GM18868 (cell line): Measurements from ENCODE around the gene HECW1.

Experiments
- ATAC-seq: cut with Tn5 transposase; IDR thresholded peaks from one replicate; pipeline ENCODE4 v1.9.1; 2021; ENCODE audit warnings: mild to moderate bottlenecking, moderate library complexity; ENCODE audit not compliant: unreplicated experiment

The HECW1 gene

DNA sequence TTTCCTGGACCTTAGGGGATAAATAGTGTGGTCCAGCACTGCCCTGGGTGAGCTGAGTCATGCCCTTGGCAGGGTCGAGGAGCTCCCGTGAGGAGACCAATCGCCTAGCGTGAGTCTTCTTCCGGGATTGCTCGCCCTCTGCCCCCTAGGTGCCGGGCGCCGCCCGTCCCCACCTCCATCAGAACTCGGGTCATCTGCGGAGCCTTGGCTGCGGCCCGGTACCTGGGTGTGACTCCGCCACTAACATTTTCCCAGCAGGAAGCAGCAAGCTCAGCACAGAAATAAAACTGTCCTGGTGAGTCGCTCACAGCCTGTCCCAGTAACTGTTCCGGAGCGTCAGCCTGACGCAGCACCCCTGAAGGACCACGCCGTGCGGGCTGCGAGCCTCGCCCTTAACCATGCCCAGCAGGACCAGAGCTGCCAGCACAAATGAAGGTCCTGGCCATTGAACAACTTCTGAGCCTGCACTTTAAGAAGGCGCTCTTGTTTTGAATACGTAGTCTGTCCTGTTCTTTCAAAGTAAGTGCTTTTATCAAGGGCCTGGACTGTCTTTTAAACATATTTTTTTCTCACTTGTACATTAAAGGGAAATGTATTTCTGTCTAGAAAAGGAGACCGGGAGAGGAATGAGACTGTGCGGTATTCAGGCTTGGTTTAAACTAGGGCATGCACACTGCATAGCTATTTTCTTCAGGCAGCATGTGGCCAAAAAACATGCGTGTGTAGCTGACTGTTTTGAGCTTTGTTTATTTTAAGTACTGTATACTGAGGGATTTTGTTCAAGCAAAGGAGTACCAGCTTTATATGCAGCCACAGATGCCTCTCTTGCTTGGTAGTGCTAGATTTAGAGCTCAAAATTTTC is 136.7 kb downstream of the HECW1 start:
- no peak for ATAC-seq

DNA sequence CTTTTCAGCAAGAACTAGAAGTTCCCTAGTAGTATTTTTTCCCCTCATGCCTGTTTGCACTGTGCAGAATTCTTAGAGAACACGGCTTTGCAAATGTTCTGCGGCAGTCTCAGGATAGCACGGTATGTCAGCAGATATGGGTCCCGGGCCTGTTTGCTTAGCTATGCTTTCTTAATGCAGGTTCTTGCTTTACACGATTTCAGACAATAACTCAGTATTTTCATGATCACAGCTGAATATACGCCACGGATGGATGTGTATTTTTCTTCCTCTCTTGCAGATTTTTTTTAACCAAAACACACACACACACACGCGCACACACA is 137.3 kb downstream of the HECW1 start:
- ATAC-seq = no peak

DNA sequence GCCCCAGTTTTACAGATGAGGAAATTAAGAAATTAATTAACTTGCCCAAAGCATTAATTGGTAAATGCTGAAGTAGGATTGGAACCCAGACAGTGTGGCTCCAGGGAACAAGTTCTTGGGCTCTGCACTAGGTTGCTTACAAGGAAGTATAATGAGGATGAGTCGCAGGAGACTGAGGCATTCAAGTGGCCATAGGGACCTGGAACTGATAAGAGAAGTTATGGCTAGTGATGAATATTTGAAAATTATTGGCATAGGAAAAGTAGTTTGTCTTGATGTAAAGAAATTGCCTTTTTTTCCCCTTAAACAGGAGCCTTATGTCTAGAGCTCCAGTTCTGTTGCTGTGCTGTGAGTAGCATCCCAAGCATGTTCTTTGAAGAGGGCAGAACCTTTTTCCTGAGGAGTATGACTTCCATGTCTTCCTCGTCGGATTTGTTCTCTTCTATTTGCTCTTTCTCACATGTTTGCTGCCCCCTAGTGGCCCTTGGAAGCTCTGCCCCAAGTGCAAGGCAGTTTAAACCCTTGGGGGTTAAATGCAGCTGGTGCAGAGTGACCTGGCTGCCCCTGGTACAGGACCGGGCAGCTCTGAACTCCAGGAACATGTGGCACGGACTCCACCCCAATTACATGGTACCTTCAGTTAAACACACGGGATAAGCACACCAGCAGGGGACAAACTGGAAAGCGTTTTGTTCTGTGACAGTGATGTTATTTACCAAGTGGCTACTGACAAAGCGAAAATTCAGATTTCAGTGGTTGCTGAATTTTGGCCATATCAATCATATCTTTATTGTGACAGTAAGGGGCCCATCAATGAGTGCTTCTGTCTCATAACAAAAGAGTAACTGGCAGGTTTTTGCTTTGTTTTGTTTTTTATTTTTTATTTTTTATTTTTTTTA is 148.8 kb downstream of the HECW1 start:
- peak; percentile 85 for ATAC-seq

DNA sequence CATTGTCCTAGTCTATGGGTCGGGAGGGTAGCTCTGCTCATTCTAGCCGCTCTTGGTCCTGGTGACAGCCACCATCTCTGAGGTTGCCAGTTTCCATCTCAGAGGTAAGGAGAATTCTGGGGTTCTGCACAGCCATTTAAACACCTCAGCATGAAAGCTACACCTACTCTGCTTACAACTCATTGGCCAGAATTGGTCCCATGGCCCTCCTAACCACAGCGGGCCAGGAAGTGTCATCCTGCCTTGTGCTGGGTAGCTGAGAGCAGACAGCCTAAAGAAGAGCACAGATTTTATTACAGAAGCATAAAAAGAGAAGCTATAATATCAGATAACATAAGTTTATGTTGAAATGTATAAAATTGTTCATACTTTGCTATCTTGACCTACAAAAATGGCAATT is 152.7 kb downstream of the HECW1 start:
- ATAC-seq = no peak

DNA sequence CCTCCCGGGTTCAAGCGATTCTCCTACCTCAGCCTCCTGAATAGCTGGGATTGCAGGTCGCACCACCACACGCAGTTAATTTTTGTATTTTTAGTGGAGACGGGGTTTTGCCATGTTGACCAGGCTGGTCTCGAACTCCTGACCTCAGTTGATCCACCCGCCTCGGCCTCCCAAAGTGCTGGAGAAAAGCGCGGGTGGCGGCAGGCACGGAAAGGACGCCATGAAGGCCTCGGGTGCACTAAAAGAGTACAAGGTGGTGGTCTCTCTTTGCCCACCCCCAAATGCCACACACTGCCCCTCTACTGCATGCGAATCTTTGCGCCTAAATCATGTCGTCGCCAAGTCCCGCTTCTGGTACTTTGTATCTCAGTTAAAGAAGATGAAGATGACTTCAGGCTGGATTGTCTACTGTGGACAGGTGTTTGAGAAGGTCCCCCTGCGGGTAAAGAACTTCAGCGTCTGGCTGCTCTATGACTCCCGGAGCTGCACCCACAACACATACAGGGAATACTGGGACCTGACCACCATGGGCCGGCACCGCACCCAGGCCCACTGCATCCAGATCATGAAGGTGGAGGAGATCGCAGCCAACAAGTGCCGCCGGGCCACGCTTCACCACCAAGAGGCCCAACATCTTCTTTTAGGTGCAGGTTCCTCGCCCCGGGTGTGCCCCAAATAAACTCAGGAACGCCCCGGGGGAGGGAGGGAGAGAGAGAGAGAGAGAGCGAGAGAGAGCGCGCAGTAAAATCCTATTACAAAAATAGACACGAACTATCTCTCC is 161.7 kb downstream of the HECW1 start:
- no peak for ATAC-seq

DNA sequence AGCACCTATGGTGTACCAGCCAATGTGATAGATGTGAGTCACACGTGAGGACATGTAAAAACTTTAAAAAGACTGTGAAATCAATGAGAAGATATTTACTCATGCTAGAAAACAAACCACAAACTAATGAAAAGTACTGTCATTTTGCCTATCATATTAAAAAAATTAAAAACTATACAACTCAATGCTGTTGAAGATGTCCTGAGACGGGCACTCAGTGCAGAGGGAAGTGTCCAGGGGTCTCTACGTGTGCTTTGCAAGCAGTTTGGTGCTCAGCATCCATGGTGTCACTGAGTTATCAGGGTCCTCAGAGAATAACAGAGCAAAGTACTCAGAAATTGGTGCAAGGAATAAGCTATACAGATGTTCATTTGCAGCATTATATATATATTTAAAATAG is 162.3 kb downstream of the HECW1 start:
- no peak for ATAC-seq

- no peak for ATAC-seq
Observed at GRCh38 chr7:43276547-43276946, 164.1 kb downstream of the HECW1 start.

DNA sequence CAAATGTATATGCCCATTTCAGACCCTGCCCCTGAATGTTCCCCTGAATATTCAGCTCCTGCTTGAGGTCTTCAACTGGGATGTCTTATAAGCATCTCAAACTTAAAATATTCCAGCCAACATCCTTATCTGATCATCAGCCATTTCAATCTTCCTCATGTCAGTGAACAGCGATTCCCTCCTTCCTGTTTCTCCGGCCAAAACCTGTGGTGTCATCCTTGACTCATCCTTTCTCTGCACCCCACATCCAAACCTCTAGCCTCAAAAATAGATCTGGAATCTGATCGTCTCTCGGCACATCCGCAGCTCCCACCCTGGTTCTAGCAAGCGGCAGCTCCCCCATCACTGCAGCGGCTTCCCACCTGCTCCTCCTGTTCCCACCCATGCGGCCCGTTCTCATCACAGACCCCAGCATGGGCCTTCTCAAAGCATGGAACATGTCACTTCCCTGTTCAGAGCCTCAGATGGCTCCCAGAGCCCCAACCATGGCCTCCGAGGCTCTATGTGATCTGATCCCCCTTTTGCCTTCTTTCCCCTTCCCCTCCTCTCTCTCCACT is 165.7 kb downstream of the HECW1 start:
- no peak for ATAC-seq

GRCh38 chr7:43281268-43281667 is 168.8 kb downstream of the HECW1 start:
- no peak for ATAC-seq

DNA sequence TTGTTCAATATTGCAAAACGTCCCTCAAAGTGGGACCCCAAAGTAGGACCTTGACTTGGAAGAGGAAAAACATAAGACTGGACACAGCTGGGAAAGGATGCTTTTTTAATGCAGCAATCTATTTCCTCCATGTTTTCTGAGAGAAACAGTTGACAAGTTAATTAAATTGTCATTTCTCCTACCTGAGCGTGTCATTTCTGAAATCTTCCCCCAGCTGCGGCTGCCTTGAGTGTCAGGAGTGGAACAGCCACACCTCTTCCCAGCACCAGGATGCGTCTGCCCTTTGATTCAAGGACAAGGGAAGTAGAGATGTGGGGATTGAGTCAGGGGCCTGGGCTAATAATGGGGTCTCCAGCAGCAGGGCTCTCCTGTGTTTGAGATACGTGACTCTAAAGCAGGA is 171.3 kb downstream of the HECW1 start:
- no peak for ATAC-seq

- no peak for ATAC-seq
Observed at GRCh38 chr7:43289826-43290225, 177.4 kb downstream of the HECW1 start.

DNA sequence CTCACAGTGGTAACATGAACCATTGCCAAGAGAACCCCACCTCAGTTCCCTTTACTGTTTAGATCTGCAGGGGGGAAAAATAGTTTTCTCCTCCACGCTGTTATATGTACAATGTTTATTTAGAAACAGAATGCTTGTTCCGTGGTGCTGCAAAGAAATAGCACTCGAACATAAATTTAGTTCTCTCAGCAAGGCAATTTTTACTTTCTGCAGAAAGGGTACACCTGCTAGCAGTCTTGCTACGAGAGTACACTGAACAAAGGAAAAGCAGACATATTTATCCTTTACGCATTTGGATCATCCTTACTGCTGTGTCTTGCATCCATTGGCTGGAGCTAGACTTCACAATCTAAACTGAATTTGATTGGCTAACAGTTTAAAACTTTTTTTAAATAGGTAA is 178.5 kb downstream of the HECW1 start:
- no peak for ATAC-seq

DNA sequence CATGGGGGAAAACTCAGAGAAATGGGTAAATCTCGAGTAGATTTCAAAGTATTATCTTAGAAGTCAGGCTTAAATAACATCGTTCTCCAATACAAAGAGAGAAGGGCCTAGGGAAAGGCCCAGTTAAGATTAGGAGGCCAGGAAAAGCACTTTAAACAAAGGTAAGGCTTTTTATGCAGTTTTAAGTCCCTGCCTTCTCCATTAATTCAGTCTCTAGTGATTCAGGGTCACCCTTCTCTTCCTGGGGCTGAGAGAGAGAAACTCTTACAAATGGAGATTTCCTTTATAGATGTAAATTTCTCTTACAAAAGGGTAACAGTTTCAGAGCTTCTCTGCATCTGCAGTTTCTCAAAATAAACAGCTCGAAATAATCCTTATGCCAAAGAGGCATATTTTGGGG is 179.3 kb downstream of the HECW1 start:
- no peak for ATAC-seq

DNA sequence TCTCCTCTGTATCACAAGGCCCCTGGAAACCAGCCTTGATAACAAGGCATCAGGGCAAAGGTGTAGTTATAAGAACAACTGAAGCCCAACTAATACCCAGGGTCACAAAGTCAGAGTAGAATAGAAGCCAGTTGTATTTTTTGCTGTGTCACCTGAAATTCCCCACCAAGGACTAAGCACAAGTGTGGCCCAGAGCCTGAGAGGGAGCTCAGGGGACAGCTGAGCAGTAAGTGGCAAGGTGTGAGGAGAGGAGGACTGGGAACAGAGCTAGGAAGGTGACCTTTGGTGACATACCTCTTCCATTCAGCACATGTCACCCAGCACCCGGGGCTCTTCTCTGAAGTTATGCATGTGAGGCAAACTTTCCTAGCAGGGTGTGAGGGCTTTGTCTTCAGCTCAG is 179.9 kb downstream of the HECW1 start:
- no peak for ATAC-seq

DNA sequence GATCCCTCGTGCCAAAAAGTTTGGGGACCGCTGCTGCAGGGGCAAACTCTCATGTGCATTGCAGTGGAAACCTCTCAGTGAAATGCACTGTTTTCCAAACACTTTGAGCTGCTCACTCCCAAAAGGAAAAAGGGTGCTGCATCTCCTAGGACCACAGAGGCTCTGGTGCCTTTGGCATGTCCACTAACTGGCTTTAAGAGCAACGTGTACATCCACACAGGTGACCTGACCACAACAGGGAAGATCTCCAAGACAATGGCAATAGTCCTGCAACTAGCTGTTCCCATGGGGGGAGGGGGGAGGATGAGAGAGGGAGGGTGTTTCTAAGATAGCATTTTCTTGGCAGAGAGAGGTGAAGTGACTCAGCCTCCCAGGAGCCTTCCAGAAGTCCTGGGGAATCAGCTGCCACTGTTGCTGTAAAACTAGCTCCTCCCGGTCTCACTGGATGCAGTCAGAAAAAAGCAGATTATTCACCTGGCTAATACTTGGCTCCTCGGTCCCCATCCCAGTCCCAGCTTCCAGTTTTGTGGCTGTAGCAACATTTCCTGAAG is 181.7 kb downstream of the HECW1 start:
- ATAC-seq = no peak

GRCh38 chr7:43295429-43295828 is 183.0 kb downstream of the HECW1 start:
- ATAC-seq = no peak

GRCh38 chr7:43296306-43296705 is 183.9 kb downstream of the HECW1 start:
- ATAC-seq = no peak

DNA sequence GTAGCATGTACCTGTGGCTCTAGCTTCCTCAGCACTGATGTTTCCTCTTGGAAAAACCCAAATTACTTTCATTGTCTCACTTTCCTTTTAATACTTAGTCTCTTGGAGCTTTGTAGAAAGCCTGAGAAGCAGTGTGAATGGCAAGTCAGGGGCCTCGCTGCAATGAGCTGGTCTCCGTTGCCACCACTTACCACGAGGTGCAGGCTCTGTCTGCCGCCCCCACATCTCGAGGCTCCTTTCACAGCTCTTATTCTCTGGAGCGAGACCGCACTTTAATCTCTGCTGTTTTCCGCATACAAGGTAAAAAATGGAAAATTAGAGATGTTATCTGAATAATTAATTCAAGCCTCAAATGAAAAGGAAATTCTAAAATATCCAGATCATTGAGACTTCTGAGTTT is 186.2 kb downstream of the HECW1 start:
- ATAC-seq = no peak

GRCh38 chr7:43300121-43300520 is 187.7 kb downstream of the HECW1 start:
- no peak for ATAC-seq

DNA sequence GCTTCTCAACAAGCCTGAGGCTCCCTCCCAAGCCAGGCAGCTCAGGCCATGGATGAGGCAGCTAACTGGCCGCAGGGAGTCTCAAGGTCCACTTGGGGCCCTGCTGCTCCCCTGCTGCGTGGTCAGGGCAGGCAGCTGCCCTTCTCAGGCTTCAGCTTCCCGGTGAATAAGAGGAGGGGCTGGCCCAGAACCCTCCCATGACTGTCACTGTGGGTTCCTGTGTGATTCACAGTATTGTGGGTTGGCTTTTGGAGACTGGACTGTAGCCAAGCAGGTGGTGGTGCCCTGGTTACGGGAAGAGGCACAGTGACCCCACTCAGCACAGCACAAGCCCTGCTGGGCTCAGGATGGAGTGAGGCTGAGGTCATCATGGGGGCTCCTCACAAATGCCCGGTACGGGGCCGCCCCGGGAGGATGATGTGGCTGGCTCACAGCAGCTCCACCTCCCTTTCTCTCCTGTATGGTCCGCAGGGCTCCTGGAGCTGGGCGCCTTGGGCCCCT is 189.8 kb downstream of the HECW1 start:
- ATAC-seq = no peak
